ENCODE measurements around the gene CLK4.

The CLK4 gene

DNA sequence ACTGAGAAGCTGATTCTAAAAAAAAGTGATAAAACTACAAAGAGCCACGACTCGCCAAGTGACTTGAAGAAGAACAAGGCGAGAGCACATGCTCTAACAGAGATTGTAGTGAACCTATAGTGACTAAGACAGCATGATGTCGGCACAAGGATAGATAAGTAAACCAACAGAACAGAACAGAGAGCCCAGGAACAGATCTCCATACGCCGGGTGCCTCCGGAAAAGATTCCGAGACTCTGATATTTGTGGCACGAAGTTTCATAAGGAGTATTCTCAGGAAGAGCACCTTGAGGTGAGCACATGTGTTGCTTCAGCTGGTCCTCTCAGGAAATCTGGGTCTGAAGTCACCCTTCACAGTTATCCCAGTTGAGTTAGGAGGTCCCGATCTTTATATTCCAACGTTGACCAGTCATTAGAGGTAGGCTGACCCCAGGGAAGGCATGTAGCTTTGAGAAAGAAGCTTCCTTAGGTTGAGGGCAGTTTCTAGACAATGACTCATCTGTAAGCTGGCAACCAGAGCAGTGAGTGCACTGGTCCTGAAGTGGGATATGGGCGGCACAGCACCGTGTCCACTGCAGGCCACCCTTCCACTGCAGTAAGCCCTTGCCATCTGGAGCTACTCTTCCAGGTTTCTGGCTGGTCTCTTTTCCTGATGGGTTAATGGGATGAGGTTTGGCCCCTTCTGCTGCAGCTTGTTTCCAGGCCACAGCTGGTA, 13.6 kb upstream of the CLK4 start:
- no peak for DNase-seq (ENCODE audit: low read depth)
- no peak overlapping the region for H3K4me3 ChIP-seq (replicated peaks; ENCODE audit: low read depth, low read length)
- TF ChIP-seq, protein P1, sequence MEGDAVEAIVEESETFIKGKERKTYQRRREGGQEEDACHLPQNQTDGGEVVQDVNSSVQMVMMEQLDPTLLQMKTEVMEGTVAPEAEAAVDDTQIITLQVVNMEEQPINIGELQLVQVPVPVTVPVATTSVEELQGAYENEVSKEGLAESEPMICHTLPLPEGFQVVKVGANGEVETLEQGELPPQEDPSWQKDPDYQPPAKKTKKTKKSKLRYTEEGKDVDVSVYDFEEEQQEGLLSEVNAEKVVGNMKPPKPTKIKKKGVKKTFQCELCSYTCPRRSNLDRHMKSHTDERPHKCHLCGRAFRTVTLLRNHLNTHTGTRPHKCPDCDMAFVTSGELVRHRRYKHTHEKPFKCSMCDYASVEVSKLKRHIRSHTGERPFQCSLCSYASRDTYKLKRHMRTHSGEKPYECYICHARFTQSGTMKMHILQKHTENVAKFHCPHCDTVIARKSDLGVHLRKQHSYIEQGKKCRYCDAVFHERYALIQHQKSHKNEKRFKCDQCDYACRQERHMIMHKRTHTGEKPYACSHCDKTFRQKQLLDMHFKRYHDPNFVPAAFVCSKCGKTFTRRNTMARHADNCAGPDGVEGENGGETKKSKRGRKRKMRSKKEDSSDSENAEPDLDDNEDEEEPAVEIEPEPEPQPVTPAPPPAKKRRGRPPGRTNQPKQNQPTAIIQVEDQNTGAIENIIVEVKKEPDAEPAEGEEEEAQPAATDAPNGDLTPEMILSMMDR (IDR thresholded peaks at IDR 0.05; ENCODE audit: low read length, missing control alignments) = no peak

DNA sequence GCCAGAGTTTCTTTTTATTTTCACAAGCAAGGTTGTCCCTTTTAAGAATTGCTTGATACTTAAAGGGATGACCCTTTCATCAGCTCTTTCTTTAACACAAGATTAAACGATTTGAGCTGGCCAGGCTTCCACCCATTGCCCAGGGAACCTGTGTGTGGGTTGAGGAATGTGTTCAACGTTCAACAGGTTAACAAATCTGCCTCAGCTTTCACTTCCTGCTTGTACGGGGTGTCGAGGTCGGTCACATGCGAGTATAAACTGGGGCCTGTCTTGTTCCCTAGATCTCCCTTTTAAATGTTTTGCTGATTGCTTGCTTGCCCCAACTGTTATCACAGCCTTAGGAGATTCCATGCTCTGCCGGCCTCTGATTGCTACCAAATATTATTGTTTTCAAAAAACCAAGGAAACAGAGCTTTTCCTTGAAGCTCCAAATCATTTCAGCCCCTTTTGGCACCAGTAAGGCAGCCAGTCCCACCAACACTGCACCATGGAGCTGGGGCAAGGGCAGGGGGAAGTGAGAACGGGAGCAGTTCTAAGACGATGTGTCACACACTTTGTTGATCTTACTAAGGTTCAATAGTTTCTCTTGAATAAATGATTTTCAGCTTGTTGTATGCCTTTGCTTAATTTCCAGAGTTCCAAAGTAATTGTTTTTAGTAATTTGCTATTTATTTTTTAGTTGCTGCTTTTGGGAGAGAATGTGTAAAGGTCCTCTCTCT, 10.7 kb upstream of the CLK4 start:
- no peak for DNase-seq (ENCODE audit: low read depth)
- no peak overlapping the region for H3K4me3 ChIP-seq (replicated peaks; ENCODE audit: low read depth, low read length)
- TF ChIP-seq, protein P1 (IDR thresholded peaks at IDR 0.05; ENCODE audit: low read length, missing control alignments) = no peak

DNA sequence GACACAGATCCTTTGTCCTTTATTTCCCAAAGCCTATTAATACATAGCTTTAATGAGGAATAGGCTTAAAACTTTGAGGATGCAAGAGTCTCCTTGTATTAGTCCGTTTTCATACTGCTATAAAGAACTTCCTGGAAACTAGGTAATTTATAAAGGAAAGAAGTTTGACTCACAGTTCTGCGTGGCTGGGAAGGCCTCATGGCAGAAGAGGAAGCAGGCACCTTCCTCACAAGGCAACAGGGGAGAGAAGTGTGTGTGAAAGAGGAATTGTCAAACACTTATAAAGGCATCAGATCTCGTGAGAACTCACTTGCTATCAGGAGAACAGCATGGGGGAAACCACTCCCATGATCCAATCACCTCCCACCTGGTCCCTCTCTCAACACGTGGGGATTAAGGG, 5.4 kb upstream of the CLK4 start:
- no peak for DNase-seq (ENCODE audit: low read depth)
- TF ChIP-seq, protein P1 (IDR thresholded peaks at IDR 0.05; ENCODE audit: low read length, missing control alignments) = no peak
- no peak overlapping the region for H3K4me3 ChIP-seq (replicated peaks; ENCODE audit: low read depth, low read length)

DNA sequence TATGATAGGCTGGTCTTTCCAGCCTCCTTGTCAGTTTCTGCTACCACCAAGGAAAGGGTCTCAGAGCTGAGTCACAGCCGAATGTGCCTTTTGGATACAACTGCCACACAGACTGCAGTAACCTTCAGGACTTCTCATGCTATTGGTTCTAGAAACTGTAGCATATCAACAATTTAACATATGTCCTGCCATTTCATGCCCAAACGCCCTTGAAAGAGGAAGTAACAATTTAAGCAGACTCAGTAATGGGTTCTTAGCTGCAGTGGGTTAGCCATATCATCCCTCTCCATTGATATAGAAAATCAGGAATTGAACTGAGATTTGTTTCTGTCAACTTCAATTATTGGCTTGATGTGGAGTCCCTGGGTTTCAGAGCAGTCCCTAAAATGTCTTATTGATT, 4.1 kb upstream of the CLK4 start:
- DNase-seq (ENCODE audit: low read depth) = no peak
- TF ChIP-seq, protein P1 (IDR thresholded peaks at IDR 0.05; ENCODE audit: low read length, missing control alignments) = no peak
- no peak overlapping the region for H3K4me3 ChIP-seq (replicated peaks; ENCODE audit: low read depth, low read length)

DNA sequence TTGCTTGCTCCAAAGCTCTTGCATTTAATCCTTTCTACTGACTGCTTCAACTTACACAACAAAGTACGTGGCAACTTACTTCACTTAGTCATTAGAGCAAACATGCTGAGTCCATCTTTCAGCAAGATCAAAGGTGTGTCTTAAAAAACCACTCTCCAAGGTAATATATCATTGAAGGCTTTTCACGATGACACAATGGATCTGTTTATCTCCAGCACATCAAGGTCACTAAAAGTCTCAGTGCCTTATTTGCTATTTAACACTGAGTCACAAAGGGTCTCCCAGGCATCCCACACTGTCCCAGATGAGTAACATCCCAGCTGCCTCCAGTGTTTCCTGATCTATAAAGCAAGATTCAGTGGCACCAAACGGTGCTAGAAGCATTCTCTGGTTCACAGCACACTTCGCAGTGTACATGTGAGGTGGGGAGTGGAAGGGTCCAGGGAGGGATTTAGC, 3.7 kb upstream of the CLK4 start:
- TF ChIP-seq, protein P1 (IDR thresholded peaks at IDR 0.05; ENCODE audit: low read length, missing control alignments) = no peak
- DNase-seq (ENCODE audit: low read depth) = no peak

DNA sequence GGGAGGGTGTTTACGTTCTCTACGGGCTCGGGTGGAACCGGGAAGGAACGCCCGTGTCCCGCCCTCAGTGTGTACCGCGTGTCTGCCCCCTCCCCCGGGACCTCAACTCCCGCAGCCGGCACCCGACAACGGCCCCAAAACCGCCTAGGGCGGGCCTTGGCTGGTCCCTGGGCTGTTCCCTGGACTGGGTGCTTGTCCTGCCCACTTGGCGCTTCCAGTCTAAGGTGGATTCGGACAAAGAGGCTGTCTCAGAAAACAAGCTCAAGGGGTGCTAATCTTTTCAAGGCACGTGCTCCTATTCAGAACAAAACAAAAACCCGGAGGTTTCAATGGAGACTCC, 379 bp upstream of the CLK4 start:
- no peak for DNase-seq (ENCODE audit: low read depth)
- TF ChIP-seq, protein P1 (IDR thresholded peaks at IDR 0.05; ENCODE audit: low read length, missing control alignments) = no peak
- H3K4me3 ChIP-seq (replicated peaks; ENCODE audit: low read depth, low read length) = peak overlapping the region; percentile 97

More for the DNA sequence above, 3.7 kb upstream of the CLK4 start:
- no peak overlapping the region for H3K4me3 ChIP-seq (replicated peaks; ENCODE audit: low read depth, low read length)
